Mesenteric fat pad (tissue), 1 donor: ENCODE results near the gene FBXW5. TPM values are rescaled to one million over a fixed set of nuclear protein-coding genes. Genes with fewer than 3 reads are reported as not detected.

Experiments used
- DNase-seq: peaks from one replicate; pipeline ENCODE4 v3.0.0-alpha.2; 2020; ENCODE audit warnings: low spot score
- total RNA-seq: library from RNA; stranded (reverse); fragmentation: NEBNext Ultra II Directional; extraction: Animal tissue kit (Norgen Biotek cat#: 25700); gene quantifications from one replicate; pipeline ENCODE4 v1.2.1, GENCODE V29; 2021
- donor health status: DM: yes; HTN: yes; CAD: no.

The FBXW5 gene
- total RNA-seq, 1 donor from 2014 or later, result 95.2 TPM

- DNase-seq, result no peak
Observed at GRCh38 chr9:136978865-136979544, 34.5 kb upstream of the FBXW5 start.

- DNase-seq, result no peak
Observed at GRCh38 chr9:136978073-136978864, 33.7 kb upstream of the FBXW5 start.

- no peak for DNase-seq
Observed at GRCh38 chr9:136977649-136978072, 33.1 kb upstream of the FBXW5 start.

GRCh38 chr9:136977223-136977622, 32.7 kb upstream of the FBXW5 start, which contains the start of gene PTGDS:
PTGDS (plus strand) TSS chr9:136977504; CDS start chr9:136977579, 75 bp downstream.
- no peak for DNase-seq

GRCh38 chr9:136975644-136976043, 31.1 kb upstream of the FBXW5 start:
- DNase-seq, result no peak

GRCh38 chr9:136974817-136975535, 30.4 kb upstream of the FBXW5 start:
- no peak for DNase-seq

- no peak for DNase-seq
Observed at GRCh38 chr9:136973618-136974617, 29.4 kb upstream of the FBXW5 start.

- DNase-seq, result no peak
Observed at GRCh38 chr9:136972743-136973142, 28.2 kb upstream of the FBXW5 start.

GRCh38 chr9:136972335-136972734, 27.8 kb upstream of the FBXW5 start:
- no peak for DNase-seq

- DNase-seq, result no peak
Observed at GRCh38 chr9:136971746-136972145, 27.2 kb upstream of the FBXW5 start.

- no peak for DNase-seq
Observed at GRCh38 chr9:136970361-136970760, 25.8 kb upstream of the FBXW5 start.

GRCh38 chr9:136969774-136970173, 25.2 kb upstream of the FBXW5 start:
- no peak for DNase-seq

GRCh38 chr9:136969150-136969549, 24.6 kb upstream of the FBXW5 start:
- DNase-seq, result no peak

GRCh38 chr9:136968333-136969127, 24.0 kb upstream of the FBXW5 start:
- no peak for DNase-seq

GRCh38 chr9:136965771-136966484, 21.4 kb upstream of the FBXW5 start:
- no peak for DNase-seq

- DNase-seq, result no peak
Observed at GRCh38 chr9:136964833-136965422, 20.4 kb upstream of the FBXW5 start.

GRCh38 chr9:136964171-136964689, 19.7 kb upstream of the FBXW5 start:
- DNase-seq, result no peak

GRCh38 chr9:136963751-136964150, 19.2 kb upstream of the FBXW5 start:
- no peak for DNase-seq

GRCh38 chr9:136963341-136963740, 18.8 kb upstream of the FBXW5 start:
- no peak for DNase-seq
